Aorta (tissue), 5 donors: ENCODE measurements around the gene AQP1. TPM values are rescaled to one million over a fixed set of nuclear protein-coding genes. Genes with fewer than 3 reads are reported as not detected.

Experiments used
- ATAC-seq: fragments of 200-7000 bp; cut with Tn5 transposase; one replicate; pipeline ENCODE4 v1.9.1; 2022; ENCODE audit warnings: moderate library complexity; ENCODE audit not compliant: low FRiP score
- DNase-seq, 2 donors: peaks; one replicate each; pipeline ENCODE4 v3.0.0-alpha.2; 2020
- H3K27ac ChIP-seq, 2 donors: one replicate each; pipeline ENCODE4 v1.5.1; 2013; ENCODE audit warnings: low read length in 2 of 2, mild to moderate bottlenecking in 2 of 2, moderate library complexity in 2 of 2, control low read depth in 1 of 2, inconsistent platforms in 1 of 2, low read depth in 1 of 2
- H3K27me3 ChIP-seq, 2 donors: one replicate each; pipeline ENCODE4 v1.6.1; 2013; ENCODE audit warnings: control low read depth in 1 of 2, low read length in 1 of 2, mild to moderate bottlenecking in 1 of 2, moderate library complexity in 1 of 2; ENCODE audit not compliant: insufficient read depth in 2 of 2, control insufficient read depth in 1 of 2
- H3K36me3 ChIP-seq, 2 donors: one replicate each; pipeline ENCODE4 v1.6.1; 2013; ENCODE audit warnings: control low read depth in 1 of 2, low read length in 1 of 2, mild to moderate bottlenecking in 1 of 2; ENCODE audit not compliant: insufficient read depth in 2 of 2, control insufficient read depth in 1 of 2
- H3K4me1 ChIP-seq, 2 donors: one replicate each; pipeline ENCODE4 v1.6.1; 2013; ENCODE audit warnings: low read length in 2 of 2, control low read depth in 1 of 2, mild to moderate bottlenecking in 1 of 2, moderate library complexity in 1 of 2; ENCODE audit not compliant: insufficient read depth in 2 of 2, control insufficient read depth in 1 of 2
- H3K4me3 ChIP-seq, 2 donors: one replicate each; pipeline ENCODE4 v1.5.1; 2013; ENCODE audit warnings: low read length in 2 of 2, control low read depth in 1 of 2, mild to moderate bottlenecking in 1 of 2
- H3K9me3 ChIP-seq: one replicate; pipeline ENCODE4 v1.6.1; 2013; ENCODE audit warnings: mild to moderate bottlenecking, low read length; ENCODE audit not compliant: control insufficient read depth
- WGBS, 2 donors: extraction: QIAGEN DNeasy Blood & Tissue Kit; methylation state at CpG; one replicate each; pipeline ENCODE4 v1.1.7; 2013; 5-methylcytosine and 5-hydroxymethylcytosine counted together
- intact Hi-C, 2 donors: fragments of 100-400 bp; cut with DNase I; formaldehyde crosslinking; loops; one replicate each; pipeline versions ENCODE4 v1.14.2 to v1.15.0; 2022
- polyA plus RNA-seq, 2 donors: library from polyadenylated mRNA; stranded (reverse); fragments of 200-250 nt; gene quantifications; one replicate each; pipeline ENCODE4 v1.2.3, GENCODE V29; 2013
- total RNA-seq, 2 donors: library from RNA; stranded (reverse); fragmentation: NEBNext Ultra II Directional; extraction: Animal tissue kit (Norgen Biotek cat#: 25700); gene quantifications; one replicate each; pipeline ENCODE4 v1.2.1, GENCODE V29; 2021
- donor health status: healthy with polysubstance abuse.
- donor health status: Bipolar disorder and iron deficiency.
- donor health status: DM: no; HTN: no; CAD: no.
- donor health status: DM: no; HTN: no; CAD: no.
- donor health status: DM: yes; HTN: yes; CAD: no.

The AQP1 gene
- total and polyA plus RNA-seq, 4 donors, result 370 to 1,062 (median 821) TPM

- H3K27me3 ChIP-seq, result no peaks in the 10 kb centered on the region
- intact Hi-C loops, result no loop called here
- H3K36me3 ChIP-seq, result peaks cover 0 to 16% of the 10 kb centered on the region in 2 donors
- DNase-seq (peak in 1 of 2 donors; percentile 67), ATAC-seq (no peak)
- peaks cover 0 to 7% of the 10 kb centered on the region in 2 donors for H3K4me1 ChIP-seq
- no peaks in the 10 kb centered on the region for H3K9me3 ChIP-seq
- no peak overlapping the region for H3K4me3 ChIP-seq
- WGBS, 2 donors, result 90 to 92% methylated on average over 13 of the region's 13 CpGs
- no peak overlapping the region for H3K27ac ChIP-seq
Observed at GRCh38 chr7:30923774-30924413, 12.2 kb downstream of the AQP1 start.

DNA sequence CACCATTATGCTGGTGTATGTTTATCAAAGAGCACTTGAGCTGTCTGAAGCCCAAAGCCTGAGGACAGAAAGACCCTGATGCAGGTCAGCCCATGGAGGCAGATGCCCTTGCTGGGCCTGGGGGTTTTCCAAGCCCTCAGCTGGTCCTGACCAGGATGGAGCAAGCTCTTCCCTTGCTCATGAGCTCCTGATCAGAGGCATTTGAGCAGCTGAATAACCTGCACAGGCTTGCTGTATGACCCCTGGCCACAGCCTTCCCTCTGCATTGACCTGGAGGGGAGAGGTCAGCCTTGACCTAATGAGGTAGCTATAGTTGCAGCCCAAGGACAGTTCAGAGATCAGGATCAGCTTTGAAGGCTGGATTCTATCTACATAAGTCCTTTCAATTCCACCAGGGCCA, 13.0 kb downstream of the AQP1 start:
- no peaks in the 10 kb centered on the region for H3K9me3 ChIP-seq
- H3K36me3 ChIP-seq, result peaks cover 0 to 16% of the 10 kb centered on the region in 2 donors
- intact Hi-C loops, result no loop called here
- H3K4me1 ChIP-seq, result peaks cover 0 to 7% of the 10 kb centered on the region in 2 donors
- ATAC-seq (no peak), DNase-seq (peak in 1 of 2 donors; percentile 40)
- H3K4me3 ChIP-seq, result no peak overlapping the region
- no peaks in the 10 kb centered on the region for H3K27me3 ChIP-seq
- no peak overlapping the region for H3K27ac ChIP-seq

DNA sequence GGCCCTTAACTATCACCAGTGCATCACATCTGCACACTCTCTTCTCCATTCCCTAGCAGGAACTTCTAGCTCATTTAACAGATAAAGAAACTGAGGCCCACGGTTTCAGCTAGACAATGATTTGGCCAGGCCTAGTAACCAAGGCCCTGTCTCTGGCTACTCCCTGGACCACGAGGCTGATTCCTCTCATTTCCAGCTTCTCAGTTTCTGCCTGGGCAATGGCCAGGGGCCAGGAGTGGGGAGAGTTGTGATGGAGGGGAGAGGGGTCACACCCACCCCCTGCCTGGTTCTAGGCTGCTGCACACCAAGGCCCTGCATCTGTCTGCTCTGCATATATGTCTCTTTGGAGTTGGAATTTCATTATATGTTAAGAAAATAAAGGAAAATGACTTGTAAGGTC, 13.5 kb downstream of the AQP1 start:
- 44 to 48% methylated on average over 2 of the region's 2 CpGs for WGBS, 2 donors
- peaks cover 0 to 4% of the 10 kb centered on the region in 2 donors for H3K4me1 ChIP-seq
- no peak overlapping the region for H3K4me3 ChIP-seq
- no peaks in the 10 kb centered on the region for H3K9me3 ChIP-seq
- H3K27ac ChIP-seq, result no peak overlapping the region
- intact Hi-C loops, result no loop called here
- DNase-seq (no peak), ATAC-seq (no peak)
- no peaks in the 10 kb centered on the region for H3K27me3 ChIP-seq
- peaks cover 0 to 16% of the 10 kb centered on the region in 2 donors for H3K36me3 ChIP-seq

GRCh38 chr7:30925913-30926312, 14.3 kb downstream of the AQP1 start:
- ATAC-seq (no peak), DNase-seq (peak in 1 of 2 donors; percentile 44)
- H3K36me3 ChIP-seq, result peaks cover 0 to 16% of the 10 kb centered on the region in 2 donors
- intact Hi-C loops, result no loop called here
- 76 to 83% methylated on average over 5 of the region's 5 CpGs for WGBS, 2 donors
- H3K27me3 ChIP-seq, result no peaks in the 10 kb centered on the region
- no peaks in the 10 kb centered on the region for H3K9me3 ChIP-seq
- no peak overlapping the region for H3K27ac ChIP-seq
- no peaks in the 10 kb centered on the region for H3K4me1 ChIP-seq
- H3K4me3 ChIP-seq, result no peak overlapping the region

DNA sequence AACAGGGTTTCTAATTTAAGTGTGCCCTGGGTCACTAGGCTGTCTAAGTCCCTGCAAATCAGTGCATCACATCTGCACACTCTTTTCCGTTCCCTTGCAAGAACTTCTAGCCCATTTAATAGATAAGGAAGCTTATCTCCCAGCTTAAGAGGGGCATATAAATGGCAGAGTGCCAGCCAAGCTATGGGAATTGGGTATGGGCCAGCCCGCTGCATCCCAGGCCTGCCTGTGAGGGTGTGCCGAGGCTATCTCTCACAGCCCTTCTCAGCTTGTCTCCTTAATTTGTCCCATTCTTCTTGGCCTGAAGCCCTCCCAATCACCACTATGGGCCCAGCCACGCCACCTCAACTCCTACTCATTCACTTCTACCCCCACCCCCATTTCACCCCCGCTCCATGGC, 14.7 kb downstream of the AQP1 start:
- intact Hi-C loops, result no loop called here
- peak in 1 of 2 donors; percentile 55 for DNase-seq
- Histone ChIP-seq H3K36me3 (peaks cover 0 to 16% of the 10 kb centered on the region in 2 donors), H3K4me1 (no peaks in the 10 kb centered on the region), H3K4me3 (no peak overlapping the region), H3K9me3 (no peaks in the 10 kb centered on the region), H3K27me3 (no peaks in the 10 kb centered on the region), H3K27ac (no peak overlapping the region)
- 78 to 82% methylated on average over 5 of the region's 5 CpGs for WGBS, 2 donors
- ATAC-seq, result no peak

- ATAC-seq (no peak), DNase-seq (peak in 1 of 2 donors; percentile 57)
- intact Hi-C loops, result no loop called here
- Histone ChIP-seq H3K9me3 (no peaks in the 10 kb centered on the region), H3K27ac (no peak overlapping the region), H3K4me3 (no peak overlapping the region), H3K4me1 (no peaks in the 10 kb centered on the region), H3K36me3 (peaks cover 0 to 16% of the 10 kb centered on the region in 2 donors), H3K27me3 (no peaks in the 10 kb centered on the region)
- WGBS, 2 donors, result 60 to 75% methylated on average over 3 of the region's 3 CpGs
Observed at GRCh38 chr7:30927040-30927439, 15.4 kb downstream of the AQP1 start.

DNA sequence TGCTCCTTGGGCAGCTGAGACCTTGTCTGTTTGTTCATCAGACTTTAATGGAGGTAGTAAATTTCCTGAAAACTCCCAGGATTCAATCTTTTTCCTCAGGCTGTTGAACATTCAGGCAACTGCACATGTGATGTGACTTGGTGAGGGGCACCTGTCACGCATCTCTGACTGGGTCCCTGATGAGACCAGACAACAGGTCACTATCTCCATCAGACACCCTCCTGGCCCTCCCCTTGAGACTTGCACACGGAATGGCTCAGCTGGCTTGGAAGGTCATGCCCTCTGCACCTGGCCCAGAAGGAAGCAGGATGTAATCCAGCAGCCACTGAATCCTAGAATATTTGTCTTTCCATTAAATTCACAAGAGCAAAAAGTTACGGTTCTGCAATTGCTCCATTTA, 15.9 kb downstream of the AQP1 start:
- no peaks in the 10 kb centered on the region for H3K4me1 ChIP-seq
- no peaks in the 10 kb centered on the region for H3K27me3 ChIP-seq
- peaks cover 0 to 16% of the 10 kb centered on the region in 2 donors for H3K36me3 ChIP-seq
- 72 to 75% methylated on average over 3 of the region's 3 CpGs for WGBS, 2 donors
- H3K27ac ChIP-seq, result no peak overlapping the region
- no peaks in the 10 kb centered on the region for H3K9me3 ChIP-seq
- DNase-seq, result no peak
- no peak overlapping the region for H3K4me3 ChIP-seq
- no peak for ATAC-seq
- intact Hi-C loops, result no loop called here

DNA sequence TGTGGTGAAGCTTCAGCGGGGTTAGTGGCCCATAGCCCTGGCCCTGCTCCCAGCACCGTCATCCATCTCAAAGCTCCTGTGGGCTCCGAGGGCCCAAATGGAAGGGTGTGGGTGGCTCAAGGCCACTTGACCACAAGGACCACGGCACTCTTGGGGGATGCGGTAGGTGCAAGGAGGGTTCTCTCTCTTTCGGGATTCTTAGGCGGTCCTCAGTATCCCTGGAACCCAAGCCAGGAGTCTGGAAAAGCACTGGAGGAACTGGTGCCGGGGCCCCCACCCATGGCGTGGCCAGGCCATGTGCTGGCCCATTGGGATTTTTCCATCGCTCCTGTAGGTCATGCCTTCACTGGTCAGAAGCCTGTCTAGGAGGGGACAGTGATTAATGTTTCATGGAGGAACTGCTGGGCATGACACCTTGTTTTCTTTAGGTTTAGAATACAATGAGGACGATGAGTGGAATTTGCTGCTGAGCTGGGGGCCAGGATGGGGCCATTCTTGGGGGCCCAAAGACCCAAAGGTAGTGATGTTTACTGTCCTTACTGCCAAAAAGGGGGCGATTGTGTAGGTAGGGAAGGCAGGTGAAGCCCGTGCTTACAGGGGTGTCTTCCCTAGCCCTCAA, 16.7 kb downstream of the AQP1 start:
- Histone ChIP-seq H3K9me3 (no peaks in the 10 kb centered on the region), H3K27me3 (no peaks in the 10 kb centered on the region), H3K27ac (no peak overlapping the region), H3K4me1 (no peaks in the 10 kb centered on the region), H3K36me3 (peaks cover 0 to 13% of the 10 kb centered on the region in 2 donors), H3K4me3 (no peak overlapping the region)
- intact Hi-C loops, result no loop called here
- WGBS, 2 donors, result 90 to 91% methylated on average over 13 of the region's 13 CpGs
- DNase-seq (peak in 1 of 2 donors; percentile 61), ATAC-seq (no peak)

DNA sequence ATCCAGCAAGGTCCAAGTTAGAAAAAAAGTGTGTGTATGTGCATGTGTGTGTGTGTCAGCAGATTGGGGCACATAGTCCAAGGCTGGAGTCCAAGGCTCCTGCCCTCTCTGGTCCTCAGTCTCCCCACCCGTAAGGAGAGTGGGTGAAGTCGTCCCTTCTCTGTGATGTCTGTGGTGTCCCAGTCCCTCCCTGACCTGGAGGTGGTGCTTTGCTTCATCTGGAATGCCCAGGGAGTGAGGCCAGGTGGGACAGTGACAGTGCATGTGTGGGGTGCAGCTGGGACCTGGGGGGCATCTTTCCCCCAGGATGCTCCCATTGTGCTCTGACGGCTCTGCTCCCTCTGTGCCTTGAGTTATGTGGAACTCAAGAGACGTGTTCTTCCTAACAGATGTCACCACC, 18.0 kb downstream of the AQP1 start:
- no peak for ATAC-seq
- Histone ChIP-seq H3K27ac (no peak overlapping the region), H3K4me3 (no peak overlapping the region), H3K4me1 (no peaks in the 10 kb centered on the region), H3K27me3 (no peaks in the 10 kb centered on the region), H3K36me3 (peaks cover 0 to 4% of the 10 kb centered on the region in 2 donors), H3K9me3 (no peaks in the 10 kb centered on the region)
- 61 to 63% methylated on average over 4 of the region's 4 CpGs for WGBS, 2 donors
- intact Hi-C loops, result no loop called here
- no peak for DNase-seq
